Panc1 (cell line): ENCODE measurements around the gene LRMDA. TPM values are rescaled to one million over a fixed set of nuclear protein-coding genes. Genes with fewer than 3 reads are reported as not detected.

Experiments
- ATAC-seq: fragments of 200-7000 bp; cut with Tn5 transposase; 2 replicates; pipeline ENCODE4 v1.9.1; 2020; ENCODE audit warnings: mild to moderate bottlenecking, moderate library complexity
- BruUV-seq: library from RNA; stranded (reverse); fragments of 400-500 nt; replicated peaks from 2 replicates; lab custom pipeline; 2021; lab: Mats Ljungman, UMichigan
- CTCF ChIA-PET: fragments of 300-600 bp; sonication (Branson Sonifier 250); formaldehyde crosslinking; loops from one replicate; lab custom pipeline; 2022; ENCODE audit warnings: antibody characterized with exemption; lab: Charles Lee
- POLR2A ChIA-PET: fragments of 300-600 bp; sonication (Branson Sonifier 250); formaldehyde crosslinking; loops from one replicate; lab custom pipeline; 2022; ENCODE audit warnings: antibody characterized with exemption; lab: Charles Lee
- DNase-seq: peaks from one replicate; pipeline ENCODE4 v3.0.0-alpha.2; 2010; ENCODE audit warnings: low read depth, low spot score
- H3K27ac ChIP-seq: 2 replicates; pipeline ENCODE4 v1.5.1; 2011; ENCODE audit warnings: mild to moderate bottlenecking, low read length, inconsistent platforms
- H3K27me3 ChIP-seq: fragments of 200-500 bp; sonication (Bioruptor generic); 2 replicates; pipeline ENCODE4 v1.6.0; 2014; ENCODE audit warnings: low read length, inconsistent platforms; ENCODE audit not compliant: control insufficient read depth, insufficient read depth
- H3K36me3 ChIP-seq: fragments of 200-500 bp; sonication (Bioruptor generic); 2 replicates; pipeline ENCODE4 v1.5.1; 2014; ENCODE audit warnings: inconsistent platforms, mild to moderate bottlenecking, low read length, moderate library complexity; ENCODE audit not compliant: control insufficient read depth, insufficient read depth
- H3K4me1 ChIP-seq: 2 replicates; pipeline ENCODE4 v1.5.1; 2011; ENCODE audit warnings: inconsistent platforms, mild to moderate bottlenecking, low read length, moderate library complexity; ENCODE audit not compliant: control insufficient read depth, insufficient read depth
- H3K4me3 ChIP-seq, 2 experiments: 2 replicates each; pipeline ENCODE4 v1.5.1; 2011 to 2012; ENCODE audit warnings: low read depth in 2 of 2, low read length in 2 of 2, mild to moderate bottlenecking in 2 of 2, inconsistent platforms in 1 of 2, moderate library complexity in 1 of 2
- H3K9me3 ChIP-seq: fragments of 200-500 bp; sonication (Bioruptor generic); 2 replicates; pipeline ENCODE4 v1.5.1; 2014; ENCODE audit warnings: low read depth, mild to moderate bottlenecking, inconsistent platforms, low read length, moderate library complexity; ENCODE audit not compliant: control insufficient read depth, insufficient read depth
- CTCF ChIP-seq: fragments of 450-650 bp; IDR thresholded peaks from 2 replicates; pipeline ENCODE4 v1.5.1; 2017; ENCODE audit warnings: mild to moderate bottlenecking
- POLR2AphosphoS5 ChIP-seq: IDR thresholded peaks from 2 replicates; pipeline ENCODE4 v1.6.1; 2012; ENCODE audit warnings: mild to moderate bottlenecking, low read depth, low read length, moderate library complexity
- REST ChIP-seq, 2 experiments: IDR thresholded peaks; 2 replicates each; pipeline ENCODE4 v1.6.1; 2011 to 2012; ENCODE audit warnings: low read depth in 2 of 2, control low read depth in 1 of 2, low read length in 1 of 2, mild to moderate bottlenecking in 1 of 2, moderate library complexity in 1 of 2; ENCODE audit not compliant: insufficient read depth in 1 of 2
- SIN3A ChIP-seq: IDR thresholded peaks from 2 replicates; pipeline ENCODE4 v1.6.1; 2012; ENCODE audit warnings: low read depth, mild to moderate bottlenecking, low read length, moderate library complexity, borderline replicate concordance; ENCODE audit not compliant: insufficient read depth
- TCF7L2 ChIP-seq: IDR thresholded peaks from 2 replicates; pipeline ENCODE4 v1.6.1; 2011; ENCODE audit warnings: mild to moderate bottlenecking, low read depth, low read length, inconsistent platforms
- in situ Hi-C: cut with HindIII; loops from 2 replicates; pipeline ENCODE4 v1.10.0; 2016; ENCODE audit warnings: low sequenced_read_pairs, low pct_unique_long_range_greater_than_20kb
- intact Hi-C: fragments of 100-400 bp; cut with micrococcal nuclease; formaldehyde crosslinking; loops from one replicate; pipeline ENCODE4 v1.10.0; 2022; ENCODE audit not compliant: unreplicated experiment
- total RNA-seq: library from RNA; stranded (reverse); gene quantifications from one replicate; pipeline ENCODE4 v1.2.1, GENCODE V29; 2021; ENCODE audit not compliant: unreplicated experiment

The LRMDA gene
- total RNA-seq, 1 experiment from 2014 or later: 1.2 TPM

DNA sequence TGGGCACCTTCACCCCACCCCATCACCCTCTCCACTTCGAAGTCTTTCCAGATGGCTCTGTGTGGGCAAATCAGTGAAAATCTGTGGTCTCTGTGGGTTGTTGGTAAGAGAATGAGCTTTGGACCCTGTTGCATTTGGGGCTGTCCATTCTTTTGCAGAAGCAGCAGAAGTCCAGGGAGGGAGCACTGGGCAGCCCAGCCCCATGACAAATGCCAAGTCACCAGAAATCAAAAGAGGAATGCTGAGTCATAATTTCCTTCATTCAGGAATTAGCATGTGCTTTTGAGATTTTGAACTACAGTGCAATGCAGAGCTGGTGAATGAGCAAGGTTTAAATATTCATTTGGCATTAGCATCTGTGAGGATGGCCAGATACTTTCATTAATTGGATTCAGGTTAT is 556.2 kb downstream of the LRMDA start:
- ATAC-seq (no peak), DNase-seq (no peak)

GRCh38 chr10:75994357-75995040 is 563.1 kb downstream of the LRMDA start:
- DNase-seq: no peak
- H3K4me3 ChIP-seq: no peak overlapping the region
- intact Hi-C loops: no loop called here
- BruUV-seq: no TSS peak
- H3K9me3 ChIP-seq: no peaks in the 10 kb centered on the region
- POLR2A ChIA-PET: no interaction called here
- CTCF ChIA-PET: no interaction called here
- no peaks in the 10 kb centered on the region for H3K36me3 ChIP-seq
- no peak for ATAC-seq
- no peak overlapping the region for H3K27ac ChIP-seq
- H3K4me1 ChIP-seq: no peaks in the 10 kb centered on the region
- TF ChIP-seq SIN3A (no peak), TCF7L2 (no peak), REST (IDR thresholded peaks at IDR 0.05; ENCODE audit: insufficient read depth in 1 of 2, low read depth in 2 of 2, low read length in 1 of 2) (no peak), CTCF (no peak), POLR2AphosphoS5 (no peak)
- in situ Hi-C loops: no loop called here
- H3K27me3 ChIP-seq: peaks cover 2% of the 10 kb centered on the region; the same call in 1 of the 2 replicates

More for the DNA sequence above, 556.2 kb downstream of the LRMDA start:
- Histone ChIP-seq H3K4me1 (no peaks in the 10 kb centered on the region), H3K27ac (no peak overlapping the region), H3K36me3 (no peaks in the 10 kb centered on the region), H3K9me3 (no peaks in the 10 kb centered on the region), H3K27me3 (no peaks in the 10 kb centered on the region), H3K4me3 (no peak overlapping the region)
- TF ChIP-seq TCF7L2 (no peak), CTCF (no peak), SIN3A (no peak), POLR2AphosphoS5 (no peak), REST (IDR thresholded peaks at IDR 0.05; ENCODE audit: insufficient read depth in 1 of 2, low read depth in 2 of 2, low read length in 1 of 2) (no peak)
- CTCF ChIA-PET: no interaction called here
- POLR2A ChIA-PET: no interaction called here
- intact Hi-C loops: no loop called here
- in situ Hi-C loops: no loop called here
- BruUV-seq: no TSS peak
